Left lung (tissue), 10 donors: ENCODE measurements around the gene TSPEAR. TPM values are rescaled to one million over a fixed set of nuclear protein-coding genes. Genes with fewer than 3 reads are reported as not detected.
"Not testable (repeated sequence)": the region's sequence is repeated elsewhere in the genome, so short reads cannot be mapped to it uniquely, and the experiment has no call there.

ENCODE experiments used
- ATAC-seq: fragments of 200-7000 bp; cut with Tn5 transposase; one replicate; pipeline ENCODE4 v1.9.1; 2020; ENCODE audit warnings: moderate library complexity
- DNase-seq, 4 donors: peaks; one replicate each; pipeline ENCODE4 v3.0.0-alpha.2; 2013 to 2020
- H3K27ac ChIP-seq, 2 donors: fragments of 200-600 bp; sonication (generic) in 1 of 2; one replicate each; pipeline versions ENCODE4 v1.5.0 to v1.8.0; 2020 to 2021
- H3K27me3 ChIP-seq, 2 donors: fragments of 200-600 bp; sonication (generic) in 1 of 2; one replicate each; pipeline versions ENCODE4 v1.5.0 to v1.8.0; 2020 to 2021
- H3K36me3 ChIP-seq, 2 donors: fragments of 200-600 bp; sonication (generic) in 1 of 2; one replicate each; pipeline versions ENCODE4 v1.5.0 to v1.8.0; 2020 to 2021
- H3K4me1 ChIP-seq, 2 donors: fragments of 200-600 bp; one replicate each; pipeline ENCODE4 v1.8.0; 2021
- H3K4me3 ChIP-seq, 2 donors: fragments of 200-600 bp; sonication (generic) in 1 of 2; one replicate each; pipeline versions ENCODE4 v1.5.0 to v1.8.0; 2020 to 2021; ENCODE audit warnings: mild to moderate bottlenecking in 1 of 2
- H3K9me3 ChIP-seq, 2 donors: fragments of 200-600 bp; sonication (generic) in 1 of 2; one replicate each; pipeline versions ENCODE4 v1.5.0 to v1.8.0; 2020 to 2021
- CTCF ChIP-seq, 2 donors: fragments of 200-600 bp; sonication (generic) in 1 of 2; IDR thresholded peaks; one replicate each; pipeline versions ENCODE4 v1.5.0 to v1.8.0; 2021; ENCODE audit warnings: antibody characterized with exemption in 2 of 2
- intact Hi-C, 2 donors: fragments of 100-400 bp; cut with DNase I; formaldehyde crosslinking; loops; one replicate each; pipeline versions ENCODE4 v1.11.2 to v1.14.2; 2022
- polyA plus RNA-seq, 6 donors: library from polyadenylated mRNA; unstranded; fragments of 120-200 nt; gene quantifications; one replicate each; pipeline ENCODE4 v1.2.1, GENCODE V29; 2013; ENCODE audit not compliant: insufficient read length in 6 of 6
- total RNA-seq, 2 donors: library from RNA; stranded (reverse); fragmentation: NEBNext Ultra II Directional; extraction: Animal tissue kit (Norgen Biotek cat#: 25700); gene quantifications; one replicate each; pipeline ENCODE4 v1.2.1, GENCODE V29; 2021
- donor health status: DM: no; HTN: yes; CAD: no.
- donor health status: DM: no; HTN: no; CAD: no.

The TSPEAR gene
- total and polyA plus RNA-seq, 8 donors: 0.10 to 4.7 (median 3.3) TPM

GRCh38 chr21:44603109-44603875 is 108.1 kb downstream of the TSPEAR start:
- no peaks in the 10 kb centered on the region for H3K36me3 ChIP-seq
- DNase-seq (no peak), ATAC-seq (no peak)
- H3K27ac ChIP-seq: no peak overlapping the region
- no peaks in the 10 kb centered on the region for H3K4me1 ChIP-seq
- peaks cover 0 to 2% of the 10 kb centered on the region in 2 donors for H3K9me3 ChIP-seq
- no peak overlapping the region for H3K4me3 ChIP-seq
- intact Hi-C loops: no loop called here
- no peak for TF ChIP-seq CTCF (IDR thresholded peaks at IDR 0.05)
- H3K27me3 ChIP-seq: peaks cover 0 to 46% of the 10 kb centered on the region in 2 donors

GRCh38 chr21:44602463-44602850 is 108.9 kb downstream of the TSPEAR start:
- H3K36me3 ChIP-seq: no peaks in the 10 kb centered on the region
- H3K4me3 ChIP-seq: no peak overlapping the region
- H3K27ac ChIP-seq: no peak overlapping the region
- intact Hi-C loops: no loop called here
- no peak for DNase-seq
- H3K9me3 ChIP-seq: peaks cover 0 to 2% of the 10 kb centered on the region in 2 donors
- H3K27me3 ChIP-seq: peaks cover 0 to 46% of the 10 kb centered on the region in 2 donors
- ATAC-seq: no peak
- H3K4me1 ChIP-seq: no peaks in the 10 kb centered on the region
- no peak for TF ChIP-seq CTCF (IDR thresholded peaks at IDR 0.05)

- peaks cover 0 to 2% of the 10 kb centered on the region in 2 donors for H3K9me3 ChIP-seq
- intact Hi-C loops: no loop called here
- peaks cover 0 to 46% of the 10 kb centered on the region in 2 donors for H3K27me3 ChIP-seq
- DNase-seq: no peak
- no peaks in the 10 kb centered on the region for H3K36me3 ChIP-seq
- no peaks in the 10 kb centered on the region for H3K4me1 ChIP-seq
- H3K27ac ChIP-seq: no peak overlapping the region
- TF ChIP-seq CTCF (IDR thresholded peaks at IDR 0.05): no peak
- no peak overlapping the region for H3K4me3 ChIP-seq
- no peak for ATAC-seq
These were observed 109.5 kb downstream of the TSPEAR start for GRCh38 chr21:44601596-44602462.

GRCh38 chr21:44601091-44601490 is 110.3 kb downstream of the TSPEAR start:
- ATAC-seq, H3K27ac ChIP-seq, H3K36me3 ChIP-seq, H3K4me1 ChIP-seq, H3K9me3 ChIP-seq, intact Hi-C loops, H3K4me3 ChIP-seq, DNase-seq: not testable (repeated sequence)
- peaks cover 0 to 46% of the 10 kb centered on the region in 2 donors for H3K27me3 ChIP-seq

- intact Hi-C loops: not testable (repeated sequence)
These were observed 111.0 kb downstream of the TSPEAR start, which contains the start of gene KRTAP10-7 for GRCh38 chr21:44600118-44600978. KRTAP10-7 (plus strand) TSS chr21:44600597; CDS start chr21:44600622, 25 bp downstream.

More at GRCh38 chr21:44600118-44600978, 111.0 kb downstream of the TSPEAR start, which contains the start of gene KRTAP10-7:
- not testable (repeated sequence) for H3K4me3 ChIP-seq, ATAC-seq, H3K9me3 ChIP-seq, H3K27ac ChIP-seq, H3K36me3 ChIP-seq, H3K4me1 ChIP-seq, DNase-seq
- peaks cover 0 to 46% of the 10 kb centered on the region in 2 donors for H3K27me3 ChIP-seq
